GM21825 (cell line): ENCODE data around the gene TC2N.
A peak's percentile ranks its signal among the peaks of the same experiment; 100 is the strongest.
"Not testable (repeated sequence)": the region's sequence is repeated elsewhere in the genome, so short reads cannot be mapped to it uniquely, and the experiment has no call there.

Source experiments
- ATAC-seq: cut with Tn5 transposase; IDR thresholded peaks from one replicate; pipeline ENCODE4 v1.9.1; 2021; ENCODE audit warnings: mild to moderate bottlenecking, moderate library complexity; ENCODE audit not compliant: unreplicated experiment

TC2N gene

GRCh38 chr14:91835197-91835919, 32.0 kb downstream of the TC2N start:
- peak; percentile 29 for ATAC-seq

- no peak for ATAC-seq
Measured at GRCh38 chr14:91834571-91834970, 32.8 kb downstream of the TC2N start.

DNA sequence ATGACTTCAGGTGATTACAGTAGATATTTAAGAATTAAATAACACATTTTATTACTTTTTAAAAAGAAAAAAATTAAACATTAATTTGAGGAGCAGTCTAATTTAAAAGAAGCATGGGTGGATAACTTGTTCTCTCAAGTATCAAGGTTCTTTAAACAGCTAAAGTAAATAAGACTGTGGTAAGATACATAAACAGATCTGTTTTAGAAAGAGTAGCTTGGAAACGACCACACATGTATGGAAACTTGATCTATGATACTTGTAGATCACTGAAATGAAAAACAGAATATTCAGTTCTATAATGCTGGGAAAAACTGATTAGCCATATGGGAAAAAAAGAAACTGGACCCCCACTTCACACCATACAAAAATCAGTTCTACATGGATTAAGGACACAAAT, 36.0 kb downstream of the TC2N start:
- ATAC-seq = no peak

DNA sequence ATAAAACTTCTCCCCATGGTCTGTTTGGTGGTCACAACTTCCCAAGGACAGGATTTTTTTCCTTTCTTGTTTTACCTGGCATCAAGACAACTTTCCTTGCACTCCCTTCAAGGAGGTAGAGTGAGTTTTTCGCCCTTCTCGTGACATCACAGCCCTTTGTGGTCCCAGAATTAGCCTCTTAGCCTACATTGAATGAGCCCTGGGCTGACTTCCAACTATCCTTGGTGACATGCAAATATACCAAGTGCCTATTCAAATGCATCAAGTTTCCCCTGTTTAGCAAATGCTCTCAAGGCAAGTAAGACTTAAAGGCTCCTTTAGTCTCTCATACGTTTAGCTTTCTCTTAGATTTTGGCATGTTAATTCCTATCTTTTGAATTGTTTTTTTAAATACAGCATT, 36.6 kb downstream of the TC2N start:
- peak; percentile 64 for ATAC-seq

DNA sequence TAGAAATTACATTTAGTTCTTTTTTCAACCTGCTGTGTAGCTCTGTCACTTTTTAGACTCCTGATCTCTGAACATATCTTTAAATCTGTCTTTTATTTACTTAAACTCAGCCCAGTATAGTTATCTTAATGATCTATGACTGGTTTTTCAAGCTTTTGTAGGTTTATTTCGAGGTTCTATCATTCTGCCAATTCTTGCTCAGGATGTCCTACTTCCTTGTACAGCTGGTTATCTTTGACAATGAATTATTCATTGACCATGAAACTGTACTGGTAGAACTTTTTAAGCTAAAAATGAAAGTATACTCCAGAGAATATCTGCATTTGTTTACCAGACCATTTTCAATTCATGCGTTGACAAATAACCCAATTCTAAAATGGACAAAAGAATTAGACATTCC, 37.8 kb downstream of the TC2N start:
- ATAC-seq = peak; percentile 40

DNA sequence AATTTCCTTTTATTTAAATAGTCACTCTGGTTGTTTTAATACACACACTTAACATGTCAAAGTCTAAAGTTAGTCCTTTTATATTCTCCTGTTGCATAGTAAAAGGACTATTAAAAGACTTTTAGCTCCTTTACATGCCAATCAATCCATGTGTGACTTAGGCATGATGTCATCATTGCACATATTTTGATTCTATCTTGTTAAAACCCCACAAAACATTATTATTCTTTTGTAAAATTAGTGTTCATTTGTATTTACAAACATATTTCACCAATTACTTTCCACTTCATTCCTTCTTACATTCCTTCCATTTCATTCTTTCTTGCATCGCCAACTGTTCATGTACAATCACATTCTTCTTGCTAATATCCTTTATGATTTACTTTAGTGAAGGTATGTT, 39.6 kb downstream of the TC2N start:
- no peak for ATAC-seq

DNA sequence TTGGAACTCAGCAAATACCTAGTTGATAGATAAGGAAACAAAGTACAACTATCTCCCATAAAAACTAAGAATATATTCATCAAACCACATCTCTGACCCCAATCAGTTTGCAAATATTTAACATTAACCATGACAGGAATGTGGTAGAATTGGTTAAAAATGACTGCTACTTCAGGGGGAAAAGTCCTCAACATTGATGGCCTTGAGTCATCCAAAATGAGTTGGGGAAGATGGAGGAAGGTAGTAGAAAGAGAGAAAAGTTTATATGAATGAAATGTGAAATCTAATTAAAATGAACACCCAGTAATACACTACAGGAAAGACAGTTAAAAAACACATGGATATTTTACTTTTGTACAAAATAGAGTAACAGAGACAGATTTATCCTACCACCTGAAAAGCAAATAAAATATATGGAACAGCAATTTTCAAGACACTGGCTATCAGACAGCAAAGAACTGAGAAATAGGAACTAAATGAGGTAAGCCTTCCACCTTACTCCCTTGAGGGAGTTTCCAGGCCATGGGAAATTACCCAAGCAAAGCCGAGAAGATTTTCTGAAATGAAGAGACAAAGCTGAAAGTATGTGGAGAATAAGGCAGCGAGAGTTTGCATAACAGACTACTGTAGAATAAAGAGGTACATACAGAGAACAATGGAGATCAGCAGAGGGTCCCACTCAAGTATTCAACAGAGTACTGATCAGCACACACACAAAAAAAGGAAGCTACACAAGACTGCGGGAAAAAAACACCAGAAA, 49.6 kb downstream of the TC2N start:
- peak; percentile 91 for ATAC-seq

- ATAC-seq = no peak
Measured at GRCh38 chr14:91814317-91814716, 53.0 kb downstream of the TC2N start.

DNA sequence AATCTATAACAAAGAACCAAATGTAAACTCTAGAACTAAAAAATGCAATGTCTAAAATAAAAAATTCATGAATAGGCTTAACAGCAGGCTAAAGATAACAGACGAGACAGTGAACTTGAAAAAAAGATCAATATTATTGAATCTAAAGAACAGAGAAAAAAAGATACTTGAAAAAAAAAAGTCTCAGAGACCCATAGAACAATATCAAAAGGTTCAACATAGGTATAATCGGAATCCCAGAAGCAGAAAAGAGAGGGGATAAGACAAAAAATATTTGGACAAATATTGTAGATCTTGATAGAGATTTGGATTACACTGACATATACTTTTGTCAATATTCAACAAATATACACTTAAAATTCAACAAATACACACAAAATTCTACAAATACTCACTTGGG, 56.6 kb downstream of the TC2N start:
- ATAC-seq = no peak

DNA sequence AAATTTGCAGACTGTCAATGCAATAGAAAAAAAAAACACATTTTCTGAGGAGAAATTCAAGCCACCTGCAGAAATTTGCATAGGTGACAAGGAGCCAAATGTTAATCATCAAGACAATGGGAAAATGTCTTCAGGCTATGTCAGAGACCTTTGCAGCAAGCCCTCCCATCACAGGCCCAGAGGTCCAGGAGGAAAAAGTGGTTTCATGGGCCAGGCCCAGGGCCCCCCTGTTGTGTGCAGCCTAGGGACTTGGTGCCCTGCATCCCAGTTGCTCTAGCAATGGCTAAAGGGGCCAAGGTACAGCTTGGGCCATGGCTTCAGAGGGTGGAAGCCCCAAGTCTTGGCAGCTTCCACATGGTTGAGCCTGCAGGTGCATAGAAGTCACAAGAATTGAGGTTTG, 60.6 kb downstream of the TC2N start:
- no peak for ATAC-seq

GRCh38 chr14:91806094-91806493, 61.2 kb downstream of the TC2N start:
- ATAC-seq = not testable (repeated sequence)

DNA sequence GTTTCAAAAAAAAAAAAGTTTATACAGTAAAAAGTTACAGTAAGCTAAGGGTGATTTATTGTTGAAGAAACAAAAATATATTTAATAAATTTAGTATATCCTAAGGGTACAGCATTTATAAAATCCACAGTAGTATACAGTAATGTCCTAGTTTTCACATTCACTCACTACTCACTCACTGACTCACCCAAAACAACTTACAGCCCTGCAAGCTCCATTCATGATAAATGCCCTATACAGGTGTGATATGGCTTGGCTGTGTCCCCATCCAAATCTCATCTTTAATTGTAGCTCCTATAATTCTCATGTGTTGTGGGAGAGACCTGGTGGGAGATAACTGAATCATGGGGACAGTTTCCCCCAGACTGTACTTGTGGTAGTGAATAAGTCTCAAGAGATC, 61.7 kb downstream of the TC2N start:
- no peak for ATAC-seq

DNA sequence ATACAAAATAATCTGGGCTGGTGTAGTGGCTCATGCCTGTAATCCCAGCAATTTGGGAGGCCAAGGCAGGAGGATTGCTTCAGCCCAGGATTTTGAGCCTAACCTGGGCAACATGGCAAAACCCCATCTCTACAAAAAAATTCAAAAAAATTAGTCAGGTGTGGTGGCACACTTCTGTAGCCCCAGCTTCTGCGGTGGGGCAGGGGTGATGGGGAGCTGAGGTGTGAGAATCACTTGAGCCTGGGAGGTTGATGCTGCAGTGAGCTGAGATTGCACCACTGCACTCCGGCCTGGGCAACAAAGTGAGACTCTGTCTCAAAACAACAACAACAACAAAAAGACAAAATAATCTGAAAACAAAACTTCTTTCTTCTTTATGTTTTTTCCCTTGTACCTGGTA, 66.0 kb downstream of the TC2N start:
- no peak for ATAC-seq

- no peak for ATAC-seq
Measured at GRCh38 chr14:91796617-91797347, 70.6 kb downstream of the TC2N start.

DNA sequence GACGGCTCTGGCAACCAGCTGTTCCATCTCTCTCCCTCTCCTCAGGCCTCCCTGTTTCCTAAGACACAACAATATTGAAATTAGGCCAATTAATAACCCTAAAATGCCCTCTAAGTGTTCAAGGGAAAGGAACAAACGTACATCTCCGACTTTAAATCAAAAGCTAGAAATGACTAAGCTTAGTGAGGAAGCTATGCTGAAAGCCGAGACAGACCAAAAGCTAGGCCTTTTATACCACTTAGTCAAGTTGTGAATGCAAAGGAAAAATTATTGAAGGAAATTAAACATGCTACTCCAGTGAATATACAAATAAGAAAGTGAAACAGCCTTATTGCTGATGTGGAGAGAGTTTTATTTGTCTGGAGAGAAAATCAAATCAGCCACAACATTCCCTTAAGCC, 73.6 kb downstream of the TC2N start:
- no peak for ATAC-seq

DNA sequence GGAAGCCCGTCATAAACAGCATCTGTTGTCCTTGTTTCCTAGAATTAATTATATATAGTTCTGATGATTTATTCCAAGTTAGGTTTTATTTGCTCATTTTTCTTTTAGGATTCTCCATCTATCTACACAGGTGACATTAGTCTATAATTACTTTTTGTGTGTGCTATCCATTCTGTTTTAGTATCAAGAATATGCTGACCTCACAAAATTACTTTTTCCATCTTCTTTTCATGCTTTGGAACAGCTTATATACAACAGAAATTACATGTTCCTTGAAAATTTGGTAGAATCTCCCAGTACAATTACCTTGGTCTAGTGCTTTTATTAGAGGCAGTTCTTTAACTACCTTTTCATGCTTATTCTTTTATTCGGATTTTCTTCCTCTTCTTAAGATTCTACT, 81.1 kb downstream of the TC2N start:
- no peak for ATAC-seq

- no peak for ATAC-seq
Measured at GRCh38 chr14:91780452-91780851, 86.9 kb downstream of the TC2N start.

- no peak for ATAC-seq
Measured at GRCh38 chr14:91778217-91778616, 89.1 kb downstream of the TC2N start.

DNA sequence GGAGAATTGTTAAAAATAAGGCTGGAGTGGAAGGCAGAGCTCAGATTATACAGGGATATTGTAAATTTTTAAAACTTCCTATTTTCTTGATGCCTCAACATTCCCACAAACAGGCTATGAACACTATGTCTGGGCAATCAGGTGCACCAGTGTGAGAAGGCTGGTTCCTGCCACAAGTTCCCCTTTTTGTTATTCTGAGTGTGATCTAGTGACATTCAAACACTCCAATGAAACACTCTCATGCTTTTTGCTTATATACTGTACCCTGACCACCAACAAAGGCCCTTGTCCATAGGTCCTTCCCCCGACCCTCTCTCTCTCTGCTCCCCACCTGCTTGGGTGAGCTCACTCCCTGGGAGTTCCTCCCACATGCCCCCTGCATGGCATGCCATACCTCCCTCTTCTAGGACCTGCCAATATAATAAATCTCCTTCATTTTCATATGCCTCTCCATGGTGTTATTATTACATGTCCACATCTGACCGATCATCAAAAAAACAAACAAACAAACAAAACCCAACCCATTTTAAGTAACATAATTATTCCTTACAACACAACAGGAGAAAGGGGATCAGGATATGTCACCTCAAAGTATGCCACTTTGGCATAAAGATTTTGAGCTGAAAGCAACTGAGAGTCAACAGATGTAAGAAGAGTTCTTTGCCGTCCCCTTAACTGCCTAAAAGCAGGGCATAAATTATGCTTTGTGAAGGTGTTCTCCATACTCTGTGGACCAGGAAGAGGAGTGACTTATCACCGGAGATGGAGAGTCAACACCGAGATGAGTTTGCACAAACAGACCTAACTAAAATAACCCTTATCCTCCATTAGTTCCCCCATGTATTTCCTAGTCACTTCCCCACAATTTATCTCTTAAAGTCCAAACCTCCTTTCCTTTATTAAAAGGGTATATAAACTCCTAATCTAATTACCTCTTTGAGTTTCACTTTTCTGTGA, 92.9 kb downstream of the TC2N start:
- peak; percentile 54 for ATAC-seq

GRCh38 chr14:91770185-91770584, 97.2 kb downstream of the TC2N start:
- ATAC-seq = no peak
